ENCODE results near the gene MAP4K3.
A peak's percentile ranks its signal among the peaks of the same experiment; 100 is the strongest.

MAP4K3 gene

GRCh38 chr2:39243469-39244123, 193.5 kb downstream of the MAP4K3 start, which contains the start of gene CDKL4:
Gene CDKL4, minus strand, starts transcription at chr2:39243970.
- no peak for TF ChIP-seq CTCF (IDR thresholded peaks at IDR 0.05; ENCODE audit: low read depth, low read length)
- no peaks in the 10 kb centered on the region for H3K27me3 ChIP-seq

GRCh38 chr2:39241588-39241987, 195.5 kb downstream of the MAP4K3 start:
- TF ChIP-seq CTCF (IDR thresholded peaks at IDR 0.05; ENCODE audit: low read depth, low read length) = no peak
- Histone ChIP-seq H3K9me3 (no peaks in the 10 kb centered on the region), H3K4me1 (no peaks in the 10 kb centered on the region), H3K4me3 (ENCODE audit: low read depth, low read length) (no peak overlapping the region), H3K27me3 (no peaks in the 10 kb centered on the region), H3K36me3 (no peaks in the 10 kb centered on the region)
- no peak for DNase-seq

More at GRCh38 chr2:39243469-39244123, 193.5 kb downstream of the MAP4K3 start, which contains the start of gene CDKL4:
- no peak within 1 kb of the TSS for H3K4me3 ChIP-seq (ENCODE audit: low read depth, low read length)
- no peaks in the 10 kb centered on the region for H3K4me1 ChIP-seq
- DNase-seq = no peak
- no peaks in the 10 kb centered on the region for H3K36me3 ChIP-seq
- H3K9me3 ChIP-seq = no peaks in the 10 kb centered on the region

- Histone ChIP-seq H3K4me3 (ENCODE audit: low read depth, low read length) (no peak overlapping the region), H3K4me1 (no peaks in the 10 kb centered on the region), H3K27me3 (no peaks in the 10 kb centered on the region), H3K36me3 (no peaks in the 10 kb centered on the region), H3K9me3 (no peaks in the 10 kb centered on the region)
- DNase-seq = no peak
- no peak for TF ChIP-seq CTCF (IDR thresholded peaks at IDR 0.05; ENCODE audit: low read depth, low read length)
Measured at GRCh38 chr2:39240758-39241157, 196.3 kb downstream of the MAP4K3 start.

GRCh38 chr2:39234754-39235153, 202.3 kb downstream of the MAP4K3 start:
- Histone ChIP-seq H3K9me3 (no peaks in the 10 kb centered on the region), H3K36me3 (no peaks in the 10 kb centered on the region), H3K4me3 (ENCODE audit: low read depth, low read length) (no peak overlapping the region), H3K27me3 (no peaks in the 10 kb centered on the region), H3K4me1 (no peaks in the 10 kb centered on the region)
- TF ChIP-seq CTCF (IDR thresholded peaks at IDR 0.05; ENCODE audit: low read depth, low read length) = no peak
- DNase-seq = no peak

- no peak for TF ChIP-seq CTCF (IDR thresholded peaks at IDR 0.05; ENCODE audit: low read depth, low read length)
- no peak for DNase-seq
- H3K4me3 ChIP-seq (ENCODE audit: low read depth, low read length) = no peak overlapping the region
- no peaks in the 10 kb centered on the region for H3K9me3 ChIP-seq
- H3K4me1 ChIP-seq = no peaks in the 10 kb centered on the region
- H3K27me3 ChIP-seq = no peaks in the 10 kb centered on the region
- no peaks in the 10 kb centered on the region for H3K36me3 ChIP-seq
Measured at GRCh38 chr2:39232141-39232540, 204.9 kb downstream of the MAP4K3 start.

GRCh38 chr2:39228413-39229209, 208.5 kb downstream of the MAP4K3 start:
- Histone ChIP-seq H3K36me3 (no peaks in the 10 kb centered on the region), H3K9me3 (no peaks in the 10 kb centered on the region), H3K27me3 (no peaks in the 10 kb centered on the region), H3K4me3 (ENCODE audit: low read depth, low read length) (peak overlapping the region; percentile 23; the same call in 1 of the 2 replicates), H3K4me1 (no peaks in the 10 kb centered on the region)
- DNase-seq = no peak
- TF ChIP-seq CTCF (IDR thresholded peaks at IDR 0.05; ENCODE audit: low read depth, low read length) = no peak
